B cell (primary cell): ENCODE data around the gene CDYL.

ENCODE experiments used
- CTCF ChIP-seq: fragments of 200-600 bp; IDR thresholded peaks from one replicate; pipeline ENCODE4 v1.8.0; 2022; ENCODE audit warnings: antibody characterized with exemption, mild to moderate bottlenecking
- EZH2 ChIP-seq: IDR thresholded peaks from 2 replicates; pipeline ENCODE4 v1.6.1; 2012; ENCODE audit warnings: borderline replicate concordance, low read depth, mild to moderate bottlenecking, moderate library complexity, low read length; ENCODE audit not compliant: insufficient read depth, poor library complexity, severe bottlenecking

GRCh38 chr6:4872841-4873240 lies 96.6 kb downstream of the CDYL start:
- TF ChIP-seq EZH2 = no peak
- TF ChIP-seq CTCF = no peak
